T-helper 17 cell (primary cell): Measurements from ENCODE around the gene WWOX. TPM values are rescaled to one million over a fixed set of nuclear protein-coding genes. Genes with fewer than 3 reads are reported as not detected.

Experiments used
- ATAC-seq: fragments of 150-1000 bp; cut with Tn5 transposase; 2 replicates; pipeline ENCODE4 v1.10.0; 2021; ENCODE audit warnings: mild to moderate bottlenecking, moderate library complexity
- DNase-seq, 3 donors: peaks; one replicate each; pipeline versions ENCODE4 v3.0.0 to v3.0.0-alpha.2; 2020 to 2021
- H3K9me3 ChIP-seq: one replicate; pipeline ENCODE4 v1.7.0; 2013; ENCODE audit warnings: low read length, mild to moderate bottlenecking; ENCODE audit not compliant: control insufficient read depth, poor library complexity, severe bottlenecking
- H3K27ac Mint-ChIP-seq: one replicate; pipeline ENCODE4 v1.8.0; 2022; ENCODE audit warnings: mild to moderate bottlenecking, moderate library complexity, mixed read lengths
- H3K27me3 Mint-ChIP-seq: one replicate; pipeline ENCODE4 v1.8.0; 2022; ENCODE audit warnings: mixed read lengths
- H3K36me3 Mint-ChIP-seq: one replicate; pipeline ENCODE4 v1.8.0; 2022; ENCODE audit warnings: low read depth, mixed read lengths
- H3K4me1 Mint-ChIP-seq: one replicate; pipeline ENCODE4 v1.8.0; 2022; ENCODE audit warnings: mild to moderate bottlenecking, mixed read lengths
- H3K4me3 Mint-ChIP-seq: one replicate; pipeline ENCODE4 v1.8.0; 2022; ENCODE audit warnings: mild to moderate bottlenecking, moderate library complexity, mixed read lengths
- total RNA-seq, 4 donors: library from RNA in 2 of 4; stranded (reverse) in 2 of 4; gene quantifications; one replicate each; pipeline ENCODE4 v1.2.3 and lab custom pipeline; 2022 to 2026

Gene WWOX
- total RNA-seq, 2 donors from 2014 or later: 26.8 to 29.7 TPM

- Mint-ChIP-seq H3K27ac (no peak overlapping the region), H3K4me3 (no peak overlapping the region), H3K27me3 (no peaks in the 10 kb centered on the region), H3K4me1 (no peaks in the 10 kb centered on the region), H3K36me3 (no peaks in the 10 kb centered on the region)
- DNase-seq: no peak
- no peaks in the 10 kb centered on the region for H3K9me3 ChIP-seq
- no peak for ATAC-seq
Measured at GRCh38 chr16:78484509-78485058, 385.1 kb downstream of the WWOX start.

- Mint-ChIP-seq H3K27me3 (no peaks in the 10 kb centered on the region), H3K27ac (no peak overlapping the region), H3K4me1 (no peaks in the 10 kb centered on the region), H3K4me3 (no peak overlapping the region), H3K36me3 (no peaks in the 10 kb centered on the region)
- ATAC-seq: no peak
- no peaks in the 10 kb centered on the region for H3K9me3 ChIP-seq
- DNase-seq: no peak
Measured at GRCh38 chr16:78485188-78485916, 385.9 kb downstream of the WWOX start.

GRCh38 chr16:78485917-78486257, 386.4 kb downstream of the WWOX start:
- ATAC-seq: no peak
- H3K27ac Mint-ChIP-seq: no peak overlapping the region
- no peaks in the 10 kb centered on the region for H3K4me1 Mint-ChIP-seq
- H3K27me3 Mint-ChIP-seq: no peaks in the 10 kb centered on the region
- H3K36me3 Mint-ChIP-seq: peaks cover under 1% of the 10 kb centered on the region
- no peak for DNase-seq
- no peak overlapping the region for H3K4me3 Mint-ChIP-seq
- H3K9me3 ChIP-seq: no peaks in the 10 kb centered on the region

- Mint-ChIP-seq H3K36me3 (peaks cover 3% of the 10 kb centered on the region), H3K27me3 (no peaks in the 10 kb centered on the region), H3K4me1 (no peaks in the 10 kb centered on the region)
Measured at GRCh38 chr16:78487471-78487870, 388.0 kb downstream of the WWOX start.

GRCh38 chr16:78489072-78489471, 389.6 kb downstream of the WWOX start:
- peaks cover 5% of the 10 kb centered on the region for H3K4me1 Mint-ChIP-seq
- no peaks in the 10 kb centered on the region for H3K27me3 Mint-ChIP-seq
- no peaks in the 10 kb centered on the region for H3K9me3 ChIP-seq
- H3K4me3 Mint-ChIP-seq: no peak overlapping the region
- no peak overlapping the region for H3K27ac Mint-ChIP-seq
- H3K36me3 Mint-ChIP-seq: peaks cover 3% of the 10 kb centered on the region
- DNase-seq: no peak
- ATAC-seq: no peak

More at GRCh38 chr16:78487471-78487870, 388.0 kb downstream of the WWOX start:
- no peak overlapping the region for H3K4me3 Mint-ChIP-seq
- H3K9me3 ChIP-seq: no peaks in the 10 kb centered on the region
- no peak for ATAC-seq
- no peak for DNase-seq
- no peak overlapping the region for H3K27ac Mint-ChIP-seq

GRCh38 chr16:78489631-78490030, 390.2 kb downstream of the WWOX start:
- no peak for ATAC-seq
- H3K27ac Mint-ChIP-seq: no peak overlapping the region
- H3K4me1 Mint-ChIP-seq: peaks cover 5% of the 10 kb centered on the region
- no peaks in the 10 kb centered on the region for H3K9me3 ChIP-seq
- H3K27me3 Mint-ChIP-seq: no peaks in the 10 kb centered on the region
- no peak for DNase-seq
- H3K36me3 Mint-ChIP-seq: peaks cover 3% of the 10 kb centered on the region
- H3K4me3 Mint-ChIP-seq: no peak overlapping the region

GRCh38 chr16:78490431-78490830, 391.0 kb downstream of the WWOX start:
- no peak for ATAC-seq
- Mint-ChIP-seq H3K27me3 (no peaks in the 10 kb centered on the region), H3K36me3 (peaks cover 3% of the 10 kb centered on the region), H3K4me1 (peaks cover 5% of the 10 kb centered on the region), H3K27ac (no peak overlapping the region), H3K4me3 (no peak overlapping the region)
- no peak for DNase-seq
- H3K9me3 ChIP-seq: no peaks in the 10 kb centered on the region

GRCh38 chr16:78490847-78491246, 391.4 kb downstream of the WWOX start:
- Mint-ChIP-seq H3K27me3 (no peaks in the 10 kb centered on the region), H3K36me3 (peaks cover 3% of the 10 kb centered on the region), H3K27ac (no peak overlapping the region)

GRCh38 chr16:78493573-78493972, 394.1 kb downstream of the WWOX start:
- Mint-ChIP-seq H3K4me3 (no peak overlapping the region), H3K36me3 (peaks cover 3% of the 10 kb centered on the region), H3K4me1 (peaks cover 5% of the 10 kb centered on the region), H3K27ac (no peak overlapping the region), H3K27me3 (no peaks in the 10 kb centered on the region)
- H3K9me3 ChIP-seq: no peaks in the 10 kb centered on the region
- DNase-seq (no peak), ATAC-seq (no peak)

More at GRCh38 chr16:78490847-78491246, 391.4 kb downstream of the WWOX start:
- DNase-seq (no peak), ATAC-seq (no peak)
- Mint-ChIP-seq H3K4me3 (no peak overlapping the region), H3K4me1 (peaks cover 5% of the 10 kb centered on the region)
- no peaks in the 10 kb centered on the region for H3K9me3 ChIP-seq

- H3K9me3 ChIP-seq: no peaks in the 10 kb centered on the region
- ATAC-seq: no peak
- H3K4me3 Mint-ChIP-seq: no peak overlapping the region
- no peaks in the 10 kb centered on the region for H3K27me3 Mint-ChIP-seq
- no peak overlapping the region for H3K27ac Mint-ChIP-seq
- no peak for DNase-seq
- H3K4me1 Mint-ChIP-seq: peaks cover 5% of the 10 kb centered on the region
- H3K36me3 Mint-ChIP-seq: peaks cover 3% of the 10 kb centered on the region
Measured at GRCh38 chr16:78494105-78494504, 394.7 kb downstream of the WWOX start.

- Mint-ChIP-seq H3K27ac (no peak overlapping the region), H3K4me1 (peaks cover 5% of the 10 kb centered on the region), H3K4me3 (no peak overlapping the region), H3K27me3 (no peaks in the 10 kb centered on the region), H3K36me3 (peaks cover 3% of the 10 kb centered on the region)
- DNase-seq: no peak
- no peaks in the 10 kb centered on the region for H3K9me3 ChIP-seq
- no peak for ATAC-seq
Measured at GRCh38 chr16:78494674-78495073, 395.2 kb downstream of the WWOX start.

GRCh38 chr16:78496189-78496588, 396.7 kb downstream of the WWOX start:
- Mint-ChIP-seq H3K4me3 (no peak overlapping the region), H3K27me3 (no peaks in the 10 kb centered on the region), H3K4me1 (peaks cover 5% of the 10 kb centered on the region), H3K27ac (no peak overlapping the region), H3K36me3 (no peaks in the 10 kb centered on the region)
- ATAC-seq: no peak
- no peak for DNase-seq
- no peaks in the 10 kb centered on the region for H3K9me3 ChIP-seq

- Mint-ChIP-seq H3K36me3 (no peaks in the 10 kb centered on the region), H3K27ac (no peak overlapping the region), H3K27me3 (no peaks in the 10 kb centered on the region), H3K4me1 (peaks cover 4% of the 10 kb centered on the region), H3K4me3 (no peak overlapping the region)
- ATAC-seq: no peak
- no peaks in the 10 kb centered on the region for H3K9me3 ChIP-seq
- no peak for DNase-seq
Measured at GRCh38 chr16:78499399-78499798, 399.9 kb downstream of the WWOX start.

- Mint-ChIP-seq H3K36me3 (no peaks in the 10 kb centered on the region), H3K27me3 (no peaks in the 10 kb centered on the region), H3K27ac (no peak overlapping the region), H3K4me3 (peak overlapping the region; percentile 10), H3K4me1 (peaks cover 4% of the 10 kb centered on the region)
- DNase-seq: no peak
- H3K9me3 ChIP-seq: no peaks in the 10 kb centered on the region
- ATAC-seq: no peak
Measured at GRCh38 chr16:78500659-78501270, 401.3 kb downstream of the WWOX start.
